Parathyroid adenoma (tissue), 2 donors: ENCODE measurements around the gene CDC25B.

Experiments
- H2AFZ ChIP-seq: fragments of 300-600 bp; sonication (generic); one replicate; pipeline ENCODE4 v1.7.0; 2017; ENCODE audit warnings: antibody characterized with exemption, mild to moderate bottlenecking
- H3K27ac ChIP-seq: fragments of 300-600 bp; sonication (generic); one replicate; pipeline ENCODE4 v1.7.0; 2017
- H3K27me3 ChIP-seq: fragments of 300-600 bp; sonication (generic); one replicate; pipeline ENCODE4 v1.7.0; 2017; ENCODE audit warnings: low read length; ENCODE audit not compliant: control insufficient read depth, insufficient read depth
- H3K36me3 ChIP-seq: fragments of 300-600 bp; sonication (generic); one replicate; pipeline ENCODE4 v1.7.0; 2017; ENCODE audit warnings: low read length; ENCODE audit not compliant: control insufficient read depth, insufficient read depth
- H3K4me1 ChIP-seq: fragments of 300-600 bp; sonication (generic); one replicate; pipeline ENCODE4 v1.7.0; 2017; ENCODE audit warnings: control low read depth
- H3K4me2 ChIP-seq: fragments of 300-600 bp; sonication (generic); one replicate; pipeline ENCODE4 v1.7.0; 2017; ENCODE audit warnings: low read length
- H3K4me3 ChIP-seq: fragments of 300-600 bp; sonication (generic); one replicate; pipeline ENCODE4 v1.7.0; 2017; ENCODE audit warnings: low read depth, low read length
- H3K79me2 ChIP-seq: fragments of 300-600 bp; sonication (generic); one replicate; pipeline ENCODE4 v1.7.0; 2017; ENCODE audit warnings: control low read depth
- H3K9ac ChIP-seq: fragments of 300-600 bp; sonication (generic); one replicate; pipeline ENCODE4 v1.7.0; 2017; ENCODE audit warnings: mild to moderate bottlenecking
- H3K9me3 ChIP-seq: fragments of 300-600 bp; sonication (generic); one replicate; pipeline ENCODE4 v1.7.0; 2017; ENCODE audit warnings: low read length; ENCODE audit not compliant: control insufficient read depth
- CTCF ChIP-seq: fragments of 300-600 bp; sonication (generic); IDR thresholded peaks from one replicate; pipeline ENCODE4 v1.7.0; 2017; ENCODE audit warnings: antibody characterized with exemption, mild to moderate bottlenecking
- donor health status: primary hyperparathyroidism.

The CDC25B gene

GRCh38 chr20:3760655-3761348 lies 35.3 kb upstream of the CDC25B start:
- Histone ChIP-seq H3K27me3 (no peaks in the 10 kb centered on the region), H3K27ac (no peak overlapping the region), H3K9ac (no peak overlapping the region), H3K4me3 (no peak overlapping the region), H3K9me3 (no peaks in the 10 kb centered on the region), H2AFZ (no peak overlapping the region), H3K4me2 (no peak overlapping the region), H3K4me1 (no peaks in the 10 kb centered on the region), H3K36me3 (no peaks in the 10 kb centered on the region), H3K79me2 (no peaks in the 10 kb centered on the region)
- TF ChIP-seq CTCF: no peak

- H3K4me3 ChIP-seq: no peak overlapping the region
- H3K4me1 ChIP-seq: no peaks in the 10 kb centered on the region
- no peaks in the 10 kb centered on the region for H3K36me3 ChIP-seq
- no peaks in the 10 kb centered on the region for H3K27me3 ChIP-seq
- H3K27ac ChIP-seq: no peak overlapping the region
- no peak overlapping the region for H2AFZ ChIP-seq
- H3K79me2 ChIP-seq: no peaks in the 10 kb centered on the region
- no peak overlapping the region for H3K9ac ChIP-seq
- H3K9me3 ChIP-seq: no peaks in the 10 kb centered on the region
- H3K4me2 ChIP-seq: no peak overlapping the region
- TF ChIP-seq CTCF: no peak
Observed at GRCh38 chr20:3763671-3764601, 32.2 kb upstream of the CDC25B start.

GRCh38 chr20:3764659-3765058 lies 31.5 kb upstream of the CDC25B start:
- Histone ChIP-seq H3K4me2 (no peak overlapping the region), H3K79me2 (no peaks in the 10 kb centered on the region), H3K9me3 (no peaks in the 10 kb centered on the region), H3K27me3 (no peaks in the 10 kb centered on the region), H3K27ac (no peak overlapping the region), H3K36me3 (no peaks in the 10 kb centered on the region), H3K4me3 (no peak overlapping the region), H3K9ac (no peak overlapping the region), H3K4me1 (no peaks in the 10 kb centered on the region), H2AFZ (no peak overlapping the region)
- no peak for TF ChIP-seq CTCF

GRCh38 chr20:3765171-3765882 lies 30.8 kb upstream of the CDC25B start:
- Histone ChIP-seq H3K4me2 (no peak overlapping the region), H3K79me2 (no peaks in the 10 kb centered on the region), H3K9ac (no peak overlapping the region), H3K4me1 (no peaks in the 10 kb centered on the region), H3K27ac (peak overlapping the region; percentile 37), H3K4me3 (no peak overlapping the region), H3K9me3 (no peaks in the 10 kb centered on the region), H3K36me3 (no peaks in the 10 kb centered on the region), H2AFZ (no peak overlapping the region), H3K27me3 (no peaks in the 10 kb centered on the region)
- TF ChIP-seq CTCF: no peak
